HK-2 (cell line): ENCODE measurements around the gene FOS.

Experiments
- DNase-seq: peaks from one replicate; pipeline ENCODE4 v3.0.0-alpha.2; 2018; ENCODE audit not compliant: unreplicated experiment

Gene FOS

DNA sequence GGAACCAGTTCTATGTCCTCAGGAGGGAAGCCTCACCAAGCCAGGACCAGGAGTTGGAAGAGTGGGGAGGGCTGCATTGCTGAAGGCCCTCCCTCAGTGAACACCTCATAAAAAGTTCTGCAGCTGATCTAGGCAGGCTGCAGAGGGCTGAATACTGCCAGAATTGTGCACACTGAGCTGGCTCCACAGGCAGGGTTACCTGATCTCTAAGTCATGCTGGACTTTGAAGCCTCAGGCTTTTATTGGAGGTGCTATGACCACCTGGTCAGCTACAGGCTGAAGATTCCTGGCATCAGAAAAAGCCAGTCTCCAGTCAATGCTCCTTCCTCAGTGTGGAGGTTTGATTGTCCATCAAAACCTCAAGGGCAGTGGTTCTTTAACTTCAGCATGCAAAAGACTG, 39.7 kb downstream of the FOS start:
- DNase-seq = no peak

DNA sequence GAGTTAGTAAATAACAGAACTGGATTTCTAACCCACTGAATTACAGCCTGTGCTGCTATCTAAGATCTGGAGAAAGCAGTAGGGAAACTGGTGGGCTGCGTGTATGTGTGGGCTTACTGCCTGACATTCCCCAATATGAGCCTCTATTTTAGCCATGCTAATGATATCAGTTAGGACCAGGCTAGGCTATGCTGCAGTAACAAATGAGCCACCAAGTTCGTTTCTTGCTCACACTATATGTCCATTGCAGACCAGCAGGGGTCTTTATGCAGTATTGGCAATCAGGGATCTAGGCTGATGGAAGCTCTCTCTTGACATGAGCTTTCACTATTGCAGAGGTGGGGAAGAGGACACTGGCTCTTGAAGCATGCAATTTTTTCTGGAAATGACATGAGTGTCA, 40.4 kb downstream of the FOS start:
- no peak for DNase-seq

DNA sequence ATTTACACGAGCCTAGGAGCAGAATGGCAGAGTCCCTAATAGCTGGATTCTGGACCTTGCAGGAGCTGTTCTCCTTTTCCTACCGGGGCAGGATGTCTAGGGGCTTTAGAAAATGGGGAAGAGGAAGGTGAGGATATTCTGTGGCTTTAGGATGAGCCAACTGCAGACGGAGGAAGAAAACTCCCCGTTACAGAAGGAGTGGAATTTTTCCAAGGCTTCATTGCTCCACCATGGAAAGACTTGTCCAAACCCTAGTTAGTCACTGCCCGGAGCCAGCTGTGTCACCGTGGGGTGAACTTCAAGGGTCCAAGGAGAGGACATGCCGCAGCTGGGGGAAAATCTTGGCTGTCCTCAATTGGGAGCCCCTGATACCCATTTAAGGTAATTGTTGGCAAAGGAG, 41.6 kb downstream of the FOS start:
- no peak for DNase-seq

DNA sequence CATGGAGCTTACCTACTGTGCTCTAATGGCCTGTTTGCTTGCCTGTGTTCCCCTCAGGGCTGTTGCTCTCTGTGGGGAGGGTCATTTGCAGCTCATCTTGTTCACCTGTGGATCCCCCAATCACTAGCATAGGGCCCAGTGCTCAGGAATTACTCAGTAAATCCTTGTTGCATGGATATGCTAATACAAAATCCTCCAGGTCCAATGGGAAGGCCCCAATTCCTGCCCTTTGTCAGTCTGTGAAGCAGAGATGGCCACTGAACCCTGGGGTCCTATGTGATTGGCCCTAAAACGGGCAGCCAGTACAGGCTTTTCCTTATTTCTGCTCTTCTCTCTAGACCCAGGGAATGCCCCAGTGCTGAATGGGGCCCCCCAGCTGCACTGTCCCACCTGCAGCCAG, 44.1 kb downstream of the FOS start:
- DNase-seq = no peak

DNA sequence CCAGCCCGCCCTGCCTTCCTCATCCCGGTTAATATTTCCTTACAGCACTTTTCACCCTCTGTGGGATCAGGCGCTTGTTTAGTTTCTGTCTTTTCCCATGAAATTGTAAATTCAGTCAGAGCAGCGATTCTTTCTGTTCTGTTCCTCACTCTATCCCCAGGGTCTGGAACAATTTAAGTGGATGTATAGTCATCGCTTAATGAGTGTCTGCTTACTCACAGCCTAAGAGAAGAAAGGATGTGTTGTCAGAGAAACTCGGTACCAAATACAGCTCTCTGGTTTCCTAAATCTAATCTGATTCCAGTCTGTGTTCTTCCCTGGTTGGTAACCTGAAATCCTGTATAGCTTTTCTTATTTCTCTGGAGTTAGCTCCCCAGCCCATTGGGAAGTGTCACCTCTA, 44.9 kb downstream of the FOS start:
- no peak for DNase-seq

DNA sequence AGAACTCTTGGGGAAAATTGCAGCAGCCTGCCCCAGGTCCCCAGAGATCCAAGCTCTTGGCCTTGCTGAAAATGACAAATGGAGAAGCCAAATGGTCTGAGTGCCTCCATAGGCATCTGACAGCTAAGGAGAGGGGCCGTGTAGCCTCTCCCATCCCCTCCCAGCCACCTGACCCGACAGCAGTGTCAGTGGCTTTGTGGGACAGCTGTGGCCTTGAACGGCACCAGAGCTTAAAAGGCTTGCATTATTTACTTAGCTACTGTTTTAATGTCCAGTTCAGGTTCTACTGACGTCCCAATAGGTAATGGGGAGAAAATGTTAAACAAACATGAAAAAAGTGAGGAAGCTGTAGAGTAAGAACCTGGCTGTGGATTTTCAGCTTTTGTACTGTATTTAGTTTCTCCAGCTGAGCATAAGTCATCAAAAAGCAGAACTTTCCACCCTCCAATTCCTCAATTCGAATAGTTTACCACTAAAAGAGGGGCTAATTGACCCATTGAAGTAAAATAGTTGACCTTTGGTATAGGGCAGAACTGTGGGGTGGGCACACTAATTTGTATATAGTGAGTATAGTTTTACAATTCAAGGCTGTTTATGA, 50.0 kb downstream of the FOS start:
- no peak for DNase-seq

DNA sequence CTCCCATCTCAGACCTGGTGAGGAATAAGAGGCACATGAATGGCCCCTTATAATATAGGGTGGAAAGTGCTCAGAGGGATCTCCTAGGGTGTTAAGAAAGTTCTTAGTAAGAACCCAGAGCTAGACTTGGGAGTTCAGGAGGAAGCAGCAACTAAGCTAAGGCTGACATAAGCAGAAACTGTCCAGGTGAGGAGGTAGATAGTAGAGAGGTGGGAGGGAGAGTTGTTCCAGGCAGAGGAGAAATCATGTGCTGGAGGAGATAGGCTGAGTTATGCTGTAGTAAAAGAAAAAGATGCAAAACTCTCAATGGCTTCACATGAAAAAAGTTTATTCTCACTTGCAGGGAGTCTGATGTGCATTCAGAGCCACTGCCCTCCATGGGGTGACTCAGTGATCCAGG, 50.7 kb downstream of the FOS start:
- no peak for DNase-seq

DNA sequence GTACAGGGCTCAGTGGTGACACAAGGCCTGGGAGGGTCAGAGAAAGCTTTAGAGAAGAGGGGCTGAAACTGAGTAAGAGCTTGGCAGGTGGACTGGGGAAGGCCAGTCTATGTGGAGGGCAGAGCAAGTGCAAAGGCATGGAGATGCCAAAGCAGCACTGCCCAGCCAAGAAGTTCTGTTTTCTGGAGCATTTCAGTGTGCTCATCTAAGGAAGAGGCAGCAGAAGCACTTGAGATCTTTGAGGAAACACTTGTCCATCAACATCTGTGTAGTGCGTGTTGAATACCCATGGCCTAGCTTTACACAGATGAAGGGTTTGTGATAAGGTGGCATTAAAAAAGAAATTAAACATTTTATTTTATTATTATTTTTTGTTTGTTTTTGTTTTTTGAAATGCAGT, 52.8 kb downstream of the FOS start:
- no peak for DNase-seq
